K562 treated with DMSO at 1 percent for 12 hours (cell line): ENCODE results near the gene NACA. TPM values are rescaled to one million over a fixed set of nuclear protein-coding genes. Genes with fewer than 3 reads are reported as not detected.

Experiments
- total RNA-seq: library from RNA; unstranded; fragments of 300-600 nt; gene quantifications from 2 replicates; pipeline ENCODE4 v1.2.3, GENCODE V29; 2022; ENCODE audit not compliant: insufficient read depth

Gene NACA
- total RNA-seq = 1,700 and 2,209 TPM in 2 replicates

DNA sequence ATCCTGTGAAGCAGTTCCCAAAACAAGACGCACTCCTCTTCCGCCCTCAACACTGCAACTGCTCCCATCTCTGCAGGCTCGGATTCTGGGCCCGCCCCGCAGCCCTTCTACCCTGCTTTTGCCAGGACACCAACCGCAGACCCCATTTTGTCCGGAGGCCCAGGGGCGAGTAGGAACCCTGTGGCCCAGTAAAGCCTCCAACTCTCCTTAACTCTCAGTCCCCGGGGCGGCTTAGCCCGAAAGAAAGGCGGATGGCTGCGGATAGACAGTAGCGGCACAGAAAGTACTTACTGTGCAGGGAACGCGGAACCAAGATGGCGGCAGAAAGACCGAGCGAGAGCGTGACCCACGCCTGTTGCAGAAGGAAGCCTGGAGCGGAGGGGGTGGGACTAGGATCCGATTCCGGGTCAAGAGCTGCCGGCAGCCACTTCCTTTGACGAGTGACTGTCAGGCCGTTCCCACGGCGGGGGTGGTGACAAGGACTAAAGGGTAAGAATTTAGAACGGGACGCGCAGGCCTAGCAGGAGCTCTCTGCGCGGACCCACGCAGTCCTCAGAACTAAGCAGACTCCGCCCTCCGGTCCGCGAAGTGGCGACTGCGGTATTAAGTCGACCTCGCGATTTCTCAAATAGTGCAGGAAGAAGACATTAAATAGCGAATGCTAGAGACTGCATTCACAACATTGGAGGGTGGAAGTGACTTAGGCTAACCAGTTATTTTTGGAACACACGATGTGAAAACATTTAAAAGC, at the start of gene NACA:
Gene NACA, minus strand, starts transcription at position 328 of the 751 bp plus-strand sequence. CDS start 778 bp downstream, outside the sequence.

DNA sequence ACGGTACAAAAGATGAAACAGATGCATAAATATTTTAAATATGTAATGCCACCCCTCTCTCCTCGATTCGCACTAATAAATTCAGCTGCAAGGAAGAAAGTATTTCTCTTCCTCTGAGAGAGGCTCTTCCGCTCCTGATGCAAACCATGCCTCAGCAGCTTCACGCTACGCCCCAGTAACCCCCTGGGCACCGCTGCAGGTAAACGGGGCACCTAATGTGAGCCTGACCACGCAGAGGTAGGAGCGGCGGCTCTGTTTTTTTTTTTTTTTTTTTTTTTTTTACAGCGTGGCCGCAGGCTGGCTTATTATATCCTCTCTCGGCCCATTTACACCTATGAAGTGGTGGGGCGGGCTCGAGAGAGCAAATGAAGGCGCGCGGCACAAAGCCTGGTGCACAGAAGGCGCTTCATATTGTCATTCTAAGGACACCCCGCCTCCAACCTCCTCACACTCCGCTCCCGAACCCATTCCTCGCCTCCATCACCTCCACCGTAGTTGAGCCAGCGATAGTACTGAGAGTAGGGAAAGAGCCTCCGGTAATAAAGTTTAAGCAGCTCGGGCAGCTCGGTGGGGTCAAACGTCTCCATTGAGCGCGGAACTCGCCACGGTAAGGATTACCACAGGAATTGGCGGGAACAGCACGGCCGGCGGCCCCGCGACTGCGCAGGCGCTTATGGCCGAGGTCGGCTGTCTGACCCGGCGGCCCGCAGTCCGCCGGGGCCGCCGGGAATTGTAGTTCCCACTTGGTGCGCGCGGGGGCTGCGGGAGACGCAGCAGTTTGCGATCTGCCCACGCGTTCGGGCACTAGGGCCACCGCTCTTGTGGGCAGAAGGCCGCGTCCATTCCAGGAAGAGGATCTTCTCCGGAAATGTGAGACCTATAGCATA, 26.9 kb upstream of the NACA start, which contains the start of gene PRIM1:
Gene PRIM1, minus strand, starts transcription at position 612 of the 887 bp plus-strand sequence. Its CDS starts 25 bp downstream, at position 587.

DNA sequence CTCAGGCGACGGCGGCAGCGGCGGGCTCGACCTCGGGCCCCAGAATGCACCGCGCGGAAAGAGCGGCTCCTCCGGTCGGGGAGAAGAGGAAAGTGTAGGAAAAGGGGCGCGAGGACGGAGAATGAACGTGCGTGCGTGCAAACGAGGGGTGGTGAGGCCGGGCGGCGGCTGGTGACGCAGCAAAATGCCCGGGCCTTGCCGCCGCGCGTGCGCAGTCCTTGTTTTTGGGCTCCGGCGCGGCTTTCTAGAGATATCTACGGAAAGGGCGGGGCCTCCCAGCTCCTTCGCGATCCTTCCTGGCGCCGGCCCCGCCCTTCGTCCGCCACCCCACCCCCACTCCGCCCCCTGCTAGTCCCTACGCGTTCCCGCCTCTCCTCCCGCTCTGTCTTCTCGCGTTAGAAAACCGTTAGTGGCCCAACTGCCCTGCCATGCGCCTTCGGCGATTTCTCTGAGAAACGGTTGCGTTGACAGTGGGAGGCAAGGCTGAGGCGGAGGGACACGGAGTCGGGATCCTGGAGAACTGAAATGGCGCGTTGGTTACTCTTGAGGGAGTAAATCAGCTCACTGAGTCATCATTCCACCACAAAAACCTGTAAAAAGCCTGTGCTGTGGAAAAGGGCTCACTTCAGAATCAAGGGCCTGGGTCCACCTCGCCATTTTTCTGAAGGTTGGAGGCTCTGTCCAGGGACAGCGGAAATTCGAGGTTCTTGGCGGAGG, 36.8 kb downstream of the NACA start, which contains the start of gene PTGES3:
Gene PTGES3, minus strand, starts transcription at position 156 of the 717 bp plus-strand sequence. CDS start 285 bp downstream, outside the sequence.

Other genes with a start within 250 kb of the NACA start
- gene GLS2, start 237.1 kb downstream of the NACA start, total RNA-seq = not detected in 2 replicates
- gene RBMS2, start 203.5 kb downstream of the NACA start, total RNA-seq = 0.35 and 1.0 TPM in 2 replicates
- gene BAZ2A, start 95.0 kb downstream of the NACA start, total RNA-seq = 11.9 and 73.8 TPM in 2 replicates
- 752 and 889 TPM in 2 replicates for gene ATP5F1B, start 79.3 kb downstream of the NACA start, total RNA-seq
- gene PTGES3, start 37.0 kb downstream of the NACA start, total RNA-seq = 166 and 299 TPM in 2 replicates
- gene PRIM1, start 27.0 kb upstream of the NACA start, total RNA-seq = 40.2 and 81.2 TPM in 2 replicates
- gene HSD17B6, start 38.0 kb upstream of the NACA start, total RNA-seq = 0.75 TPM in 1 of 2 replicates, not detected in the other
- gene SDR9C7, start 209.1 kb upstream of the NACA start, total RNA-seq = not detected in 2 replicates
- 0.34 and 0.65 TPM in 2 replicates for gene RDH16, start 232.3 kb upstream of the NACA start, total RNA-seq